Keratinocyte (primary cell): Measurements from ENCODE around the gene ASRGL1. TPM values are rescaled to one million over a fixed set of nuclear protein-coding genes. Genes with fewer than 3 reads are reported as not detected.
"Not testable (repeated sequence)": the region's sequence is repeated elsewhere in the genome, so short reads cannot be mapped to it uniquely, and the experiment has no call there.

Source experiments
- DNase-seq: peaks from one replicate; pipeline ENCODE4 v3.0.0-alpha.2; 2011; ENCODE audit warnings: low read depth, missing footprints, low spot score
- FAIRE-seq: peaks from 2 replicates; lab custom pipeline; 2011; peaks lifted over from hg19 to GRCh38; lab: Jason Lieb, UNC
- H2AFZ ChIP-seq: 2 replicates; pipeline ENCODE4 v1.6.0; 2012; ENCODE audit warnings: low read length, control low read depth, inconsistent platforms; ENCODE audit not compliant: control insufficient read depth
- H3K27ac ChIP-seq: 2 replicates; pipeline ENCODE4 v1.5.1; 2011; ENCODE audit warnings: low read length; ENCODE audit not compliant: control insufficient read depth, insufficient read depth
- H3K27me3 ChIP-seq: 3 replicates; pipeline ENCODE4 v1.6.0; 2011; ENCODE audit warnings: low read length; ENCODE audit not compliant: control insufficient read depth, insufficient read depth; ENCODE audit errors: extremely low read depth
- H3K36me3 ChIP-seq, 2 experiments: 2 replicates in 1 of 2; 3 replicates in 1 of 2; pipeline ENCODE4 v1.5.1; 2011; ENCODE audit warnings: low read length in 2 of 2, mild to moderate bottlenecking in 1 of 2; ENCODE audit not compliant: control insufficient read depth in 2 of 2, insufficient read depth in 2 of 2; ENCODE audit errors: extremely low read depth in 1 of 2
- H3K4me1 ChIP-seq: 3 replicates; pipeline ENCODE4 v1.5.1; 2011; ENCODE audit warnings: low read length; ENCODE audit not compliant: control insufficient read depth, insufficient read depth; ENCODE audit errors: extremely low read depth
- H3K4me2 ChIP-seq: 3 replicates; pipeline ENCODE4 v1.6.0; 2011; ENCODE audit warnings: low read depth, low read length; ENCODE audit not compliant: control insufficient read depth, insufficient read depth; ENCODE audit errors: extremely low read depth
- H3K4me3 ChIP-seq, 3 experiments: fragments of 200-600 bp in 1 of 3; sonication (generic) in 1 of 3; 2 replicates in 2 of 3; 3 replicates in 1 of 3; pipeline ENCODE4 v1.5.1; 2011 to 2016; ENCODE audit warnings: low read length in 3 of 3, mild to moderate bottlenecking in 3 of 3, control low read depth in 2 of 3, inconsistent platforms in 1 of 3, low read depth in 1 of 3, mixed read lengths in 1 of 3, mixed run types in 1 of 3, moderate library complexity in 1 of 3; ENCODE audit not compliant: control insufficient read depth in 2 of 3, insufficient read depth in 2 of 3; ENCODE audit errors: extremely low read depth in 1 of 3
- H3K79me2 ChIP-seq: 2 replicates; pipeline ENCODE4 v1.6.0; 2012; ENCODE audit warnings: low read length; ENCODE audit not compliant: control insufficient read depth, insufficient read depth
- H3K9ac ChIP-seq: 3 replicates; pipeline ENCODE4 v1.6.0; 2011; ENCODE audit warnings: low read length; ENCODE audit not compliant: control insufficient read depth, insufficient read depth; ENCODE audit errors: extremely low read depth
- H3K9me1 ChIP-seq: 3 replicates; pipeline ENCODE4 v1.6.0; 2011; ENCODE audit warnings: low read length; ENCODE audit not compliant: control insufficient read depth, insufficient read depth; ENCODE audit errors: extremely low read depth
- H3K9me3 ChIP-seq: 2 replicates; pipeline ENCODE4 v1.5.1; 2012; ENCODE audit warnings: low read depth, low read length; ENCODE audit not compliant: control insufficient read depth
- H4K20me1 ChIP-seq: 3 replicates; pipeline ENCODE4 v1.6.0; 2011; ENCODE audit warnings: low read length; ENCODE audit not compliant: control insufficient read depth, insufficient read depth; ENCODE audit errors: extremely low read depth
- CTCF ChIP-seq, 3 experiments: IDR thresholded peaks in 1 of 3; conservative IDR thresholded peaks in 1 of 3; optimal IDR thresholded peaks in 1 of 3; 2 replicates in 2 of 3; 3 replicates in 1 of 3; pipeline versions ENCODE3 to v1.5.1; 2011; ENCODE audit warnings: low read length in 3 of 3, mild to moderate bottlenecking in 3 of 3, moderate library complexity in 2 of 3, control low read depth in 1 of 3, inconsistent platforms in 1 of 3; ENCODE audit not compliant: insufficient read depth in 2 of 3; ENCODE audit errors: extremely low read depth in 1 of 3
- EZH2 ChIP-seq: IDR thresholded peaks from one replicate; pipeline ENCODE4 v1.6.1; 2012; ENCODE audit warnings: inconsistent platforms, mild to moderate bottlenecking, low read length, moderate library complexity
- dilution Hi-C: fragments of 300-500 bp; cut with MboI; formaldehyde crosslinking; loops from one replicate; pipeline ENCODE4 v1.7.0; 2020; ENCODE audit warnings: low sequenced_read_pairs; ENCODE audit not compliant: extremely low pct_ligation_motif_present
- polyA plus RNA-seq, 5 experiments: library from polyadenylated mRNA; depleted of rRNA in 3 of 5; stranded (reverse) in 3 of 5; stranded (forward) in 1 of 5; unstranded in 1 of 5; fragments of >200 nt; gene quantifications; 1 replicate in 1 of 5; 2 replicates in 3 of 5; 3 replicates in 1 of 5; pipeline versions ENCODE4 v1.2.1 to v1.2.3, GENCODE V29; 2011 to 2012; ENCODE audit warnings: missing spikeins in 2 of 5, low read depth in 1 of 5, low replicate concordance in 1 of 5

The ASRGL1 gene
- polyA plus RNA-seq, 1 donor (not counting 4 experiments of a cell fraction or from before 2014, with no cell fraction given), result 0.05 TPM

DNA sequence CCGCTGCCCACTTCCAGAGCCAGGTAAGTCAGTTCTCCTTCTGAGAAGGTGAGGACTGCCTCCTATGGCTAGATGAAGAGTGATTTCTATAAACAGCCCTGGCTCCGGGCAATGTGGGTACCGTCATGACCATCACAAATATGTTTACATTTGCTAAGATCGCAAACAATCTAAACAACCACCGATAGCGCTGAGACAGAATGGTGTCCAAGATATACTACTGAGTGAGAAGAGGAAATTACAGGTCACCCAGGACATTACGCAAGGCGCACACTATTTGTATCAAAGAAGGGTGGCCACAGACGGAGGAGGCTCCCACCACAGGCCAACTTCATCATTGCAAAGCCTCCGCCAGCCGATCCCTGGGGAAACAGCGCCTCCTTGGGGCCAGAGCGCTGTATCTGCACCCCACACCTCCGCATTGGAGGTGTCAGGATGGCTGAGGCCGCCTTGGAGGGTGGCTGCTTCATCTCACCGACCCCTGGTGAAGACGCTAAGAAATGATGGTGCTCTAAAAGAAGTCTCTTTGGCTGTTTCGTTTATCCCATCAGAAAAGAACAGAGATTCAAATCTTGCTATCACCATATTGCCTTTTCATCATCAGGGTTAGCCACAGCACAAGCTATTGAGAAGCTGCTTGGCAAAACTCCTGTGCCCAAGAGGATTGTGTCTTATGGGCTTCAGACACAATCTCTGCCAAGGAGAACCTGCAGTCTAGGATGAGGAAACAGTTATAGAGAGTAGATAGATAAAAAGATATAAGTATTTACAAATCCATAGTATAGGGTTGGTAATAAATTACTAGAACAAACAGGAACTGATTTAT, 12.3 kb upstream of the ASRGL1 start:
- no peak overlapping the region for H2AFZ ChIP-seq
- H3K36me3 ChIP-seq, result no peaks in the 10 kb centered on the region
- H4K20me1 ChIP-seq, result no peaks in the 10 kb centered on the region
- H3K9me3 ChIP-seq, result no peaks in the 10 kb centered on the region
- TF ChIP-seq EZH2 (no peak), CTCF (optimal IDR thresholded peaks at IDR 0.05 in 1 of 3, IDR thresholded peaks at IDR 0.05 in 1 of 3, conservative IDR thresholded peaks at IDR 0.05 in 1 of 3; ENCODE audit: extremely low read depth in 1 of 3, insufficient read depth in 2 of 3, low read length in 3 of 3) (peak; percentile 74 to 78 (median 77))
- no peaks in the 10 kb centered on the region for H3K79me2 ChIP-seq
- no peak overlapping the region for H3K4me2 ChIP-seq
- no peaks in the 10 kb centered on the region for H3K27me3 ChIP-seq
- H3K4me3 ChIP-seq, result no peak overlapping the region
- DNase-seq, result no peak
- H3K9me1 ChIP-seq, result no peaks in the 10 kb centered on the region
- no peak overlapping the region for H3K27ac ChIP-seq
- no peaks in the 10 kb centered on the region for H3K4me1 ChIP-seq
- H3K9ac ChIP-seq, result no peak overlapping the region
- dilution Hi-C loops, result no loop called here
- no peak for FAIRE-seq

- H3K4me3 ChIP-seq, H3K9me3 ChIP-seq, H4K20me1 ChIP-seq, H3K9me1 ChIP-seq, H3K36me3 ChIP-seq, H3K9ac ChIP-seq, H2AFZ ChIP-seq, H3K79me2 ChIP-seq, FAIRE-seq, H3K27ac ChIP-seq, H3K4me2 ChIP-seq, H3K27me3 ChIP-seq, H3K4me1 ChIP-seq, DNase-seq, dilution Hi-C loops: not testable (repeated sequence)
These were observed 11.5 kb upstream of the ASRGL1 start for GRCh38 chr11:62325781-62326180.

DNA sequence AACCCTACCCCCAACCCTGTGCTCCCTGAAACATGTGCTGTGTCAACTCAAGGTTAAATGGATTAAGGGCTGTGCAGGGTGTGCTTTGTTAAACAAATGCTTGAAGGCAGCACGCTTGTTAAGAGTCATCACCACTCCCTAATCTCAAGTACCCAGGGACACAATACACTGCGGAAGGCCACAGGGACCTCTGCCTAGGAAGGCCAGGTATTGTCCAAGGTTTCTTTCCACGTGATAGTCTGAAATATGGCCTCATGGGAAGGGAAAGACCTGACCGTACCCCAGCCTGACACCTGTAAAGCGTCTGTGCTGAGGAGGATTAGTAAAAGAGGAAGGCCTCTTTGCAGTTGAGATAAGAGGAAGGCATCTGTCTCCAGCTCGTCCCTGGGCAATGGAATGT, 10.5 kb upstream of the ASRGL1 start:
- H3K4me3 ChIP-seq, H3K9ac ChIP-seq, H3K36me3 ChIP-seq, DNase-seq, H3K79me2 ChIP-seq, H3K27ac ChIP-seq, dilution Hi-C loops, H3K4me2 ChIP-seq, H3K27me3 ChIP-seq, H3K9me3 ChIP-seq, H3K9me1 ChIP-seq, H2AFZ ChIP-seq, H4K20me1 ChIP-seq, FAIRE-seq, H3K4me1 ChIP-seq: not testable (repeated sequence)

DNA sequence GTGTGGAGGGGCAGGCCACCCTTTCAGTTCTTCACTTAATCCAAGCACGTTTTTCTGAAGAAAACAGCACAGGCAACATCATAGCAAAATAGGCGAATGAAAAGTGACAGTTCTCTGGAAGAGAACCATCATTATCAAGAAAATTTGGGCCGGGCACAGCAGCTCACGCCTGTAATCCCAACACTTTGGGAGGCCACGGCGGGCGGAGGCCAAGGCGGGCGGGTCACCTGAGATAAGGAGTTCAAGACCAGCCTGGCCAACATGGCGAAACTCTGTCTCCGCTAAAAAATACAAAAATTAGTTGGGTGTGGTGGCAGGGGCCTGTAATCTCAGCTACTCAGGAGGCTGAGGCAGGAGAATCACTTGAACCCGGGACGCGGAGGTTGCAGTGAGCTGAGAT, 9.7 kb upstream of the ASRGL1 start:
- H3K79me2 ChIP-seq, H3K4me3 ChIP-seq, dilution Hi-C loops, H3K4me2 ChIP-seq, H3K9me1 ChIP-seq, H3K4me1 ChIP-seq, H3K36me3 ChIP-seq, H4K20me1 ChIP-seq, FAIRE-seq, DNase-seq, H3K27ac ChIP-seq, H3K9me3 ChIP-seq, H3K27me3 ChIP-seq, H2AFZ ChIP-seq, H3K9ac ChIP-seq: not testable (repeated sequence)
